ENCODE results near the gene KCNJ14.
A peak's percentile ranks its signal among the peaks of the same experiment; 100 is the strongest.

The KCNJ14 gene

DNA sequence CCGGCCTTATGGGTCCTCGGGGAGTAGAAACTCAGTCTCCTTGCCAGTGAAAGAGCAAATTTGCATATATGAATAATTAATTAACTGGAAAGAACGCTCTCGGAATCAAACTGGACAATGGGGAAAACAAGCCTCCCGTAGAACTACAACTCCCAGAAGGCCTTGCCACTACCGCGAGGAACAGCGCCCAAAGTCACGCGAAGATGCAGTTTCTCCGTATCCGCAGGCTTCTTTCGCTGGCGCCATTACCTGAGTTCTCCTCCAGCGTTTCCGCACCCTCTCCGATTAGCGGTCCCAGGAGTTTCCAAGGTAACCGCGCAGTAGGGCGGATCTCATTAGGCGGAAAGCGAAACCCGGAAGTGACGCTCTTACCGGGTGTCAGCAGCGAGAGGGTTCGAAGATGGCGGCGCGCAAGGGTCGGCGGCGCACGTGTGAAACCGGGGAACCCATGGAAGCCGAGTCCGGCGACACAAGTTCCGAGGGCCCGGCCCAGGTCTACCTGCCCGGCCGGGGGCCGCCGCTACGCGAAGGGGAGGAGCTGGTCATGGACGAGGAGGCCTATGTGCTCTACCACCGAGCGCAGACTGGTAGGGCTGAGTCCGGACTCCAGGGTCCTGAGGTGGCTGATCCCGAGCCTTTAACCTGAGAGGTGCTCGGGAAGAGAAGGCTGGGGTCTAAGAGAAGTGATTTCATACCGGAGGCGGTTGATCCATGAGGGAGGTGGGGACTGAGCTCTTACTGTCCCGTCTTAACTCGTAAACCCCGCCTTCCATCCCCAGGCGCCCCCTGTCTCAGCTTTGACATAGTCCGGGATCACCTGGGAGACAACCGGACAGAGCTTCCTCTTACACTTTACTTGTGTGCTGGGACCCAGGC is 9.5 kb upstream of the KCNJ14 start, which contains the start of gene GRWD1:
GRWD1 (plus strand) TSS at position 378 of the 876 bp plus-strand sequence; CDS start at position 401, 23 bp downstream.
- peak; percentile 93 for DNase-seq (ENCODE audit: low read depth)

DNA sequence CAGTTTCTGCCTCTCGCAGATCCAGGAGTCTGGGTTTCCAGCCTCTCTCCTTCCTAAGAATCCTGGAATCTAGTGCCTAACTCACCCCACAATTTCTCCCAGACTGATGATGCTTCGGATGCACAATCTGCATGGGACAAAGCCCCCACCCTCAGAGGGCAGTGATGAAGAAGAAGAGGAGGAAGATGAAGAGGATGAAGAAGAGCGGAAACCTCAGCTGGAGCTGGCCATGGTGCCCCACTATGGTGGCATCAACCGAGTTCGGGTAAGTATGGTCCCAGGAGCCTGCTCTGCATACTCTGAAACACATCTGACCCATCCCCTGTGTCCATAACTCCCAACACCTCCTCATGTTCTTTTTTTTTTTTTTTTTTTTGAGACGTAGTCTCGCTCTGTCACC is 8.8 kb upstream of the KCNJ14 start:
- no peak for DNase-seq (ENCODE audit: low read depth)

GRCh38 chr19:48448563-48448962 is 6.8 kb upstream of the KCNJ14 start:
- DNase-seq (ENCODE audit: low read depth) = no peak

- DNase-seq (ENCODE audit: low read depth) = no peak
These were observed 4.9 kb upstream of the KCNJ14 start for GRCh38 chr19:48450441-48450840.

DNA sequence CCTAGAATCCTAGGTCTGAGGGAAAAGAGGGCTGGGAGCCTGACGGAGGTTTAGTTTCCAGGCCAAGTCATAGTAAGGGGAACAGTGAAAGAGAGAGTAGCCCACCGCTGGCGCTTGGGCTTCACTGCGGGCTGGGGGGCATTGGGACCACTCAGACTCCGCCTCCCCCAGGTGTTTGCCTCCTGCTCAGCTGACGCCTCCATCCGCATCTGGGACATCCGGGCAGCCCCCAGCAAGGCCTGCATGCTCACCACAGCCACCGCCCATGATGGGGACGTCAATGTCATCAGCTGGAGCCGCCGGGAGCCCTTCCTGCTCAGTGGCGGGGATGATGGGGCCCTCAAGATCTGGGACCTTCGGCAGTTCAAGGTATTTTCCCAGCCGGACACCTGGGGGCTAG is 4.5 kb upstream of the KCNJ14 start:
- DNase-seq (ENCODE audit: low read depth) = no peak

DNA sequence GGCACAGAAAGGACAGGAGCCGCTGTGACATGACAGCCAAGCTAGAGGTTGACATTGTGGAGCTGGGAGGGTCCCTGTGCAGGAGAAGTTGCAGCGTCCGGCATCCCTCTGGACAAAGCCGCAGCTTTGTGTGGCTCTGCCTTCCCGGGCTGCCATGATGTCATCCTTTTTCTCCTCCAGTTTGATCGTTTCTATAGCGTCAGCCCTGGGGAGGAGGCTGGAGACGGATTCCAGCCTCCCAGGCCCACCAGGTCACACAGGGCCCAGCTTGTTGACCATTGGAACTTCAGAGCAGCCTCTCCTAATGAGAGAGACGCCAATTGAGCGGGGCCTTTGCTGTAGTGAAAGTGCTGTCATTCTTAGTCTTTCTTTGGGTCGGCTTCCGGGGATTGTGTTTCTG is 3.8 kb upstream of the KCNJ14 start:
- no peak for DNase-seq (ENCODE audit: low read depth)

GRCh38 chr19:48452289-48453190 is 2.8 kb upstream of the KCNJ14 start:
- no peak for DNase-seq (ENCODE audit: low read depth)

DNA sequence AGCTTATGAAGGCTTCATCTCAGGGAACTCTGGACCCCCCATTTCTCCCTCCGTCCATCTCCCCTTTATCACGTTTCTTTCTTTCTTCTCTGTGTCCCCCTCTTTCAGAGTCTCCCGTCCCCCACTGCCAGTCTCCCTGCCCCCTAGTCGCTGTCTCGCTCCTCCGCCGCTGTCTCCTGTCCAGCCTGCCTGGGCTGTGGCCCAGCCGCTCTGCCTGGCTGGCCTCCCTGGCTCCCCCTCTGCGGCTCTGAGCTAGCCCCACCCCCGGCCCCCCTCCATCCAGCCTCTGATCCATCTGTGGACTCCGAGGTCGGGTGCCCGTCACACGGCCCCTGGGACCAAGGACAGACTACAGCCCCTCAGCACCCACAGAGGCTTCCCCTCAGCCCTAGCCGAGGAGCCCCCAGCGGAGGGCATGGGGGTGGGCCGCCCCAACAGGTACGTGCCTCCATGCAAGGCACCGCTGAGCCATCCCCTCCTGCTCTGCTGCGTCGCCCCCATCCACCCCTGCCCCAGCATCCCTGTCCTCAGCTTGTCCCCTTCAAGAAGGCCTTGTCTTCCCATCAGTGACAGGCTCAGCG is 1.1 kb upstream of the KCNJ14 start:
- DNase-seq (ENCODE audit: low read depth) = no peak

GRCh38 chr19:48455908-48456562 is 661 bp downstream of the KCNJ14 start:
- no peak for DNase-seq (ENCODE audit: low read depth)

GRCh38 chr19:48456864-48457263 is 1.5 kb downstream of the KCNJ14 start:
- no peak for DNase-seq (ENCODE audit: low read depth)

- no peak for DNase-seq (ENCODE audit: low read depth)
These were observed 2.6 kb downstream of the KCNJ14 start for GRCh38 chr19:48458016-48458415.

GRCh38 chr19:48461651-48461981 is 6.2 kb downstream of the KCNJ14 start:
- DNase-seq (ENCODE audit: low read depth) = no peak

GRCh38 chr19:48461982-48462655 is 6.7 kb downstream of the KCNJ14 start:
- DNase-seq (ENCODE audit: low read depth) = no peak

- DNase-seq (ENCODE audit: low read depth) = no peak
These were observed 9.8 kb downstream of the KCNJ14 start for GRCh38 chr19:48465215-48465614.

- no peak for DNase-seq (ENCODE audit: low read depth)
These were observed 11.4 kb downstream of the KCNJ14 start for GRCh38 chr19:48466561-48467325.

GRCh38 chr19:48468772-48469288 is 13.5 kb downstream of the KCNJ14 start:
- DNase-seq (ENCODE audit: low read depth) = peak; percentile 100

- DNase-seq (ENCODE audit: low read depth) = peak; percentile 62
These were observed 14.0 kb downstream of the KCNJ14 start, which contains the start of gene CYTH2 for GRCh38 chr19:48469289-48469881. Gene CYTH2 (plus strand): TSS chr19:48469369. CDS start chr19:48469508, 139 bp downstream.

DNA sequence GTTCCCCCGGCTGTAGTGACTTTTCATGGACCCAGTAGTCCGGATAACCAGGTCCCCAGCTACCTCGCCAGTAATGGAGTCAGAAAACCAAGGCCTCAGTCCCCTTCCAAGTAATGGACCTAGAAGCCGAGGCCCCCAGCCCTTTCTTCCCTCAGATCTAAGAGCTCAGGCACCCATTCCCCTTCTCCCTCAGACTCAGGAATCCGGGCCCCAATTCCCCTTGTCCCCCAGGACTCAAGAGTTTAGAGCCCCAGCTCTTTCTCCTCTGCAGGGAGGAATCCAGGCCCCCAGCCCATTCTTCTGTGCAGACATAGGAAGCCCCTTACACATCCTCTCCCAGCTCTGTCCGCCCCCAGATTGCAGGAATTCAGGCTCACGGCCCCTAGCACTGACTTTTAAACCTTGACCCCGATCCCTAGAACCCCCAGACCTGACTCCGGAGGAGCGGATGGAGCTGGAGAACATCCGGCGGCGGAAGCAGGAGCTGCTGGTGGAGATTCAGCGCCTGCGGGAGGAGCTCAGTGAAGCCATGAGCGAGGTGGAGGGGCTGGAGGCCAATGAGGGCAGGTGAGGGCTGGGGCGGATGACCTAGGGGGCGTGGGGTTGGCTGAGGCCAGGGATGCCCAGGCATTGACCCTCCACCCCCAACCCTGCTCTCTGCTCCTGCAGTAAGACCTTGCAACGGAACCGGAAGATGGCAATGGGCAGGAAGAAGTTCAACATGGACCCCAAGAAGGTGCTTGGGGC is 14.7 kb downstream of the KCNJ14 start:
- DNase-seq (ENCODE audit: low read depth) = no peak

DNA sequence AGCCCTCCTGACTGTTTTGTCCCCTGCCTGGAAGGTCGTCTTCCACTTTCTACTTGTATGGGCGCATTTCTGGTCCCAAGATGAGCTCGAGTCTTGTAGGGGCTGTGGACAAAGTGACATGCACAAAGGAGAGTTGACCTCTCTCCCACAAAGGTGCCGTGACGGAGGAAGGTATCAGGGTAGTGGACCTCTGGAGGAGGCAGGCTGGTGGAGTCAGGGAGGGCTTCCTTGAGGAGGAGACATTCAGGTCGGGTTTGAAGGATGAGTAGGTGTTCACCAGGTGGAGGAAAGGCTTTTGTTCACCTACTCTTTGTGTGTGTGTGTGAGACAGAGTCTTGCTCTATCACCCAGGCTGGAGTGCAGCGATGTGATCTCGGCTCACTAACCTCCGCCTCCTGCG is 15.5 kb downstream of the KCNJ14 start:
- DNase-seq (ENCODE audit: low read depth) = no peak
